ENCODE results near the gene ENTHD1. TPM values are rescaled to one million over a fixed set of nuclear protein-coding genes. Genes with fewer than 3 reads are reported as not detected.

Gene ENTHD1
- total and polyA plus RNA-seq, 2 of the 8 experiments (the other 6 are each of a cell fraction or from before 2014, with no cell fraction given) = not detected

- Histone ChIP-seq H3K14ac (ENCODE audit: insufficient read length) (no peak overlapping the region), H4K91ac (replicated peaks; ENCODE audit: insufficient read length, low read length) (no peak overlapping the region), H2BK20ac (ENCODE audit: low read length) (no peak overlapping the region), H3K9ac (replicated peaks in 1 of 4; ENCODE audit: extremely low read depth in 1 of 4, low read depth in 3 of 4, low read length in 3 of 4) (no peak overlapping the region), H4K8ac (ENCODE audit: extremely low read depth, insufficient read depth, low read length) (no peak overlapping the region), H3K79me2 (ENCODE audit: control insufficient read depth in 1 of 2, insufficient read depth in 2 of 2, low read length in 2 of 2) (no peaks in the 10 kb centered on the region), H2BK120ac (replicated peaks; ENCODE audit: low read depth, low read length) (no peak overlapping the region), H3K23ac (ENCODE audit: insufficient read length) (no peak overlapping the region), H3K36me3 (ENCODE audit: control insufficient read depth in 2 of 4, insufficient read depth in 4 of 4, low read length in 3 of 4) (no peaks in the 10 kb centered on the region), H2AK5ac (ENCODE audit: low read depth, low read length) (no peak overlapping the region), H2BK5ac (ENCODE audit: low read depth, low read length) (no peak overlapping the region), H2BK15ac (ENCODE audit: low read length) (no peak overlapping the region), H3K4me2 (ENCODE audit: insufficient read depth in 1 of 2, low read depth in 2 of 2, low read length in 2 of 2) (no peak overlapping the region), H3K4me1 (replicated peaks in 1 of 4; ENCODE audit: control insufficient read depth in 3 of 4, insufficient read depth in 4 of 4, low read length in 3 of 4) (no peaks in the 10 kb centered on the region), H3K27ac (ENCODE audit: low read depth, low read length) (no peak overlapping the region), H4K5ac (ENCODE audit: insufficient read length, low read depth, low read length) (no peak overlapping the region), H3K18ac (ENCODE audit: extremely low read depth, low read length) (no peak overlapping the region), H3K79me1 (ENCODE audit: low read depth, low read length) (no peaks in the 10 kb centered on the region), H3K9me3 (ENCODE audit: insufficient read depth in 2 of 2, low read depth in 1 of 2, low read length in 1 of 2) (no peaks in the 10 kb centered on the region), H3K23me2 (ENCODE audit: low read depth, low read length) (no peaks in the 10 kb centered on the region), H3K4me3 (ENCODE audit: extremely low read depth in 1 of 4, insufficient read depth in 2 of 4, low read depth in 3 of 4, low read length in 4 of 4) (no peak overlapping the region), H2BK12ac (ENCODE audit: low read depth, low read length) (no peak overlapping the region), H3K27me3 (replicated peaks in 1 of 4; ENCODE audit: control insufficient read depth in 3 of 4, extremely low read depth in 1 of 4, insufficient read depth in 3 of 4, low read length in 3 of 4) (no peaks in the 10 kb centered on the region), H3K4ac (replicated peaks; ENCODE audit: insufficient read length, low read depth, low read length) (no peak overlapping the region), H4K20me1 (replicated peaks in 1 of 2; ENCODE audit: control insufficient read depth in 1 of 2, insufficient read depth in 2 of 2, low read length in 2 of 2) (no peaks in the 10 kb centered on the region), H2AFZ (ENCODE audit: low read length) (no peak overlapping the region), H3K56ac (replicated peaks; ENCODE audit: insufficient read length, low read depth, low read length) (no peak overlapping the region)
- 90% methylated on average over 8 of the region's 8 CpGs; no CpG with 5 or more reads in 1 of the 2 experiments for WGBS, 2 experiments (ENCODE audit: extremely low coverage in 1 of 2, insufficient coverage in 1 of 2, insufficient read length in 1 of 2, insufficient replicate concordance in 2 of 2, low coverage in 1 of 2, low lambda C conversion rate in 2 of 2, missing lambda C conversion rate in 1 of 2)
- ChIA-PET CTCF (ENCODE audit: partially characterized antibody) (no interaction called here), POLR2A (ENCODE audit: partially characterized antibody) (no interaction called here)
- FAIRE-seq (no peak), DNase-seq (ENCODE audit: low read depth in 1 of 2, low spot score in 2 of 2) (no peak)
- no peak for TF ChIP-seq JUN (IDR thresholded peaks at IDR 0.05; ENCODE audit: low read depth, low read length)
- TF ChIP-seq RBBP5 (IDR thresholded peaks at IDR 0.05; ENCODE audit: borderline replicate concordance, low read depth, low read length) = no peak
- no peak for TF ChIP-seq ATF2 (IDR thresholded peaks at IDR 0.05; ENCODE audit: low read length)
- no peak for TF ChIP-seq SP2 (IDR thresholded peaks at IDR 0.05; ENCODE audit: low read length)
- no peak for TF ChIP-seq CHD1 (IDR thresholded peaks at IDR 0.05; ENCODE audit: low read depth, low read length)
- TF ChIP-seq NRF1 (IDR thresholded peaks at IDR 0.05; ENCODE audit: low read depth, low read length) = no peak
- TF ChIP-seq TBP (IDR thresholded peaks at IDR 0.05; ENCODE audit: low read depth, low read length) = no peak
- no peak for TF ChIP-seq SP4 (IDR thresholded peaks at IDR 0.05; ENCODE audit: low read length)
- no peak for TF ChIP-seq GTF2F1 (IDR thresholded peaks at IDR 0.05; ENCODE audit: borderline replicate concordance, low read depth, low read length)
- TF ChIP-seq CTBP2 (IDR thresholded peaks at IDR 0.05; ENCODE audit: borderline replicate concordance, insufficient read depth, insufficient read length, low read length) = no peak
- no peak for TF ChIP-seq JUND (IDR thresholded peaks at IDR 0.05; ENCODE audit: low read length)
- no peak for TF ChIP-seq MAX (IDR thresholded peaks at IDR 0.05)
- TF ChIP-seq MAFK (IDR thresholded peaks at IDR 0.05; ENCODE audit: low read depth, low read length) = no peak
Measured at GRCh38 chr22:39901565-39902146, 8.1 kb upstream of the ENTHD1 start.

Measured in H1 (cell line).